Activated T-helper 1 cell treated with Interleukin-2 at 50 U/mL for 16 hours (primary cell): ENCODE measurements around the gene IFNL3.
A peak's percentile ranks its signal among the peaks of the same experiment; 100 is the strongest.
"Not testable (repeated sequence)": the region's sequence is repeated elsewhere in the genome, so short reads cannot be mapped to it uniquely, and the experiment has no call there.

Source experiments
- DNase-seq: peaks from one replicate; pipeline ENCODE4 v3.0.0-alpha.2; 2020; ENCODE audit warnings: low read depth

The IFNL3 gene

GRCh38 chr19:39253374-39254149 is 8.8 kb upstream of the IFNL3 start:
- DNase-seq, result no peak

- DNase-seq, result no peak
These were observed 7.7 kb upstream of the IFNL3 start for GRCh38 chr19:39252458-39252857.

DNA sequence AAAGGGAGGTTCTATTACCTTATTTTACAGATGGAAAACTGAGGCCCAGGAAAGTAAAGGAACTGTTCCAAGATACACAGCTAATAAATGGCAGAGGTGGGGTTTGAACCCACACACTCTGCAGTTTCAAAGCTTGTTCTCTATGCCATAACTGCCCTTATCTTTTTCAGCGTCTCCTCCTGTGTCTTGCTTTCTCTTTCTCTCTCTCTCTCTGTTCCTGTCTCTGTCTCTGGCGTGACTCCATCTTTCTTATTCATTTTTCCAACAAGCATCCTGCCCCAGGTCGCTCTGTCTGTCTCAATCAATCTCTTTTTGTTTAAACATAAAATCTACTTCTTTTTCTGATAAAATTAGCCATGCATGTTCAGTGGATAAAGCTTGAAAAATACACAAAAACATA is 7.0 kb upstream of the IFNL3 start:
- no peak for DNase-seq

DNA sequence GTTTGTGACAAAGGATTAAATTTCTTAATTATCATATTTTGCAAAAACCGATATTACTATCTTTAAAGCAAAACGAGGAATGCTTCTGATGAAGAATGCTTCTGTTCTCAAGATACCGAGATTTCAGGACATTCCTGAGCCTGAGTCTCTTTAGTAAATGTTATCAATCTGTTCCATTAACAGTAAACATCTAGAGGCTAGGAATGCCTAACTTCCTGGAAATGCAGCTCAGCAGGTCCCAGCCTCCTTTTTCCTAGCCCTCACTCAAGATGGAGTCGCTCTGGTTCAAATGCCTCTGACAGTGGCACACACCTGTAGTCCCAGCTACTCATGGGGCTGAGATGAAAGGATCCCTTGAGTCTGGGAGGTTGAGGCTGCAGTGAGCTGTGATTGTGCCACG is 6.3 kb upstream of the IFNL3 start:
- DNase-seq, result no peak

DNA sequence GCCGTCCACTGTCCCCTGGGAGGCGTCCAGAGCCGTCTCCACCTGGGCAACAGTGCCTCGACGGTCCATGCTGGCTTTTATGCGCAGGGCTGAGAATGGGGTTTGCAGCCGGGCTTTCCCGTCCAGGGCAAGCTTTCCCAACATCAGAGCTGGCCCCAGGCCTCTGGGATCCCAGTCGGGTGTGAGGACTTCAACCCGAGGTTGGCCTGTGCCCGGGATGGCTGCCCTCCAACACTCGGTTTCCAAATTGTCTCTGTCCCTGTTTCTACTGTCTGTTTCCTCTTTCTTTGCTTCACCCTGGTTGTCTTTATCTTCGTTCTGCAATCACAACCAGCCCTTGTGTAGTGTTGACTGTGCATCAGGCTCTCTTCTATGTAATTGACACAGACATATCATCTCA is 4.0 kb upstream of the IFNL3 start, which contains the start of gene IFNL4:
Gene IFNL4 (minus strand): TSS at position 51 of the 400 bp plus-strand sequence.
- DNase-seq, result no peak

- no peak for DNase-seq
These were observed 3.2 kb upstream of the IFNL3 start for GRCh38 chr19:39247701-39248664.

GRCh38 chr19:39246951-39247669 is 2.3 kb upstream of the IFNL3 start:
- DNase-seq, result no peak

DNA sequence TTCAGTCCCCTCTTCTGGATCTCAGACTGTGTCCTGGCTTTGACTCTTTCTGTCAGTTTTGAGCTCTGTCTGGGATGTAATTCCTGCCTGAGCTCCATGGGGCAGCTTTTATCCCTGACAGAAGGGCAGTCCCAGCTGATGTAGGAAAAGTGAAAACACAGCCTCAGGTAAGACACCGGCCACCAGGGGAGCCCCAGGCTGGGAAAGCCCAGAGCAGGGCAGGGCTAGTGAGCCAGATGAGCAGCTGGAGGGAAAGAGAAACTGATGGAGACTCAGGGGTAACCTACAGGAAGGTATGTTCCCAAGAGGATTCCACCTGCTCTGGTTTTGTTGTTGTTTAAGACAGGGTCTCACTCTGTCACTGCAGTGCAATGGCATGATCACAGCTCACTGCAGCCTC is 360 bp upstream of the IFNL3 start:
- DNase-seq, result not testable (repeated sequence)

- DNase-seq, result not testable (repeated sequence)
These were observed 1.1 kb downstream of the IFNL3 start for GRCh38 chr19:39243741-39244140.

GRCh38 chr19:39240421-39240820 is 4.4 kb downstream of the IFNL3 start:
- DNase-seq, result no peak

DNA sequence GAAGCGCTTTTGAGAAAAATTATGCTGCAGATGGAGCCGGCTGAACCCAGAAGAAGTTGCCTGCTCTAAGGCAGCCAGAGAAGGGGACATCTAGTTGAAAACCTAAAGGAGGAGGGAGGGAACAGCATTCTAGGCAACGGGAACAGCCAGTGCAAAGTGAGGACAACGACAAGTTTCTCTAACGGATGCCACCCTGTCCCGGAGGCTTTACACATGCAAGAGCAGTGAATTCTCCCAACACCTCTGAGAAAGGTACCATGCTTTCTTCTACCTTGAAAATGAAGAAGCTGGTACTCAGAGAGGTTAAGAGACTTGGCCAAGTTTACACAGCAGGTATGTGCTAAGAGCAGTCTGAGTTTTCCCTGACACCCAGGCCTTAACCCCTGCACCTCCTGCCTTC is 5.9 kb downstream of the IFNL3 start:
- no peak for DNase-seq

DNA sequence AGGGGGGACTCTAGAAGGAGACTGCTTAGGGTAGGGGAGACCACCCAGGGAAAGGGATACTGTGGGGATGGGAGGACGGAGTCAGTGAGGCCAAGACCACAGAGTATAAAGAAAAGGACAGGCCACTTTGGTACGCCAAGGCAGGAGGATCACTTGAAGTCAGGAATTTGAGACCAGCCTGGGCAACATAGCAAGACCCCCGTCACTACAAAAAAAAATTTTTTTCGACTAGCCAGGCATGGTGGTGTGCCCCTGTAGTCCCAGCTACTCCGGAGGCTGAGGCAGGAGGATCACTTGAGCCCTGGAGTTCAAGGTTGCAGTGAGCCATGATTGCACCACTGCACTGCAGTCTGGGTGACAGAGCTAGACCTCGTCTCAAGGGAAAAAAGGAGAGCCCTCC is 6.6 kb downstream of the IFNL3 start:
- DNase-seq, result no peak

GRCh38 chr19:39237200-39238184 is 7.3 kb downstream of the IFNL3 start:
- DNase-seq, result peak; percentile 14

DNA sequence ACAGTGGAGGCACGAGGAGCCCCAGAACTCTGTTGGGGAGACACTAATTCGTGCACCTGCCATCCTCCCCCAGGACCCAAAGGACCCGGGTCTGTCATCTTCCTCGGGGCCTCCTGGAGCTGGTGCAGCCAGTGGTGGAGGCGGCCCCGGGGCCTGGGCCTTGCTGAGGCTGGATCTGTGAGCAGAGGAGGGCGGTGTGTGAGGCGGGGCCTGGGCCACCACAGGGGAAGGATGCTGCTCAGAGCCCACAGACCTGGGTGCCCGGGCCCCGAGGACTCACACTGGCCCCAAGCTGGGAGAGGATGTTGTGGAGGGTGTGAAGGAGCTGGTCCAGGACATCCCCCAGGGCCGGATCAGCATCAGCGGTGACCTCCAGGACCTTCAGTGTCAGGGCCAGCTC is 8.3 kb downstream of the IFNL3 start:
- peak; percentile 24 for DNase-seq

GRCh38 chr19:39232708-39233107 is 12.1 kb downstream of the IFNL3 start:
- DNase-seq, result no peak

DNA sequence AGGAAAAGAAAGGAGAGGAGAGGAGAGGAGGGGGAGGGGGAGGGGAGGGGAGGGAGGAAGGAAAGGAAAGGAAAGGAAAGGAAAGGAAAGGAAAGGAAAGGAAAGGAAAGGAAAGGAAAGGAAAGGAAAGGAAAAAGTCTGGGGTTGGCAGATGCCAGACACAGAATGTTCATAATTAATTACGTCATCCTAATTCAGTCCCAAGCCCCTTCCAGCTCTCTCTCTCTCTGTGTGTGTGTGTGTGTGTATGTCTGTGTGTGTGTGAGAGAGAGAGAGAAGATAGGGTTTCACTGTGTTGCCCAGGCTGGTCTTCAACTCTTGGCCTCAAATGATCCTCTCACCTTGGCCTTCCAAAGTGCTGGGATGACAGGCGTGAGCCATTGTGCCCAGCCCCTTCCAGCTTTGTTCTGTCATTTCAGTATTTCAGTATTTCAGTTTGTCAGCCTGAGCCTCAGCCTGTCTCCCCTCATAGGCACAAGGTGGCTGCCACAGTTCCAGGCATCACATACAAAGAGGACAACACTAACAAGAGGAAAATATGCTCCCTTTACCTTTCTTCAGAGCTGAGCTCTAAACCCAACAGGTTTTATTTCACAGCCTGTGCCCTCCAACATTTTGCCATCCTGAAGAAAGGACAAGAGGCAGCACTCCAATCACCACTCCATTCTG is 14.6 kb downstream of the IFNL3 start:
- no peak for DNase-seq

GRCh38 chr19:39224910-39225309 is 19.9 kb downstream of the IFNL3 start:
- DNase-seq, result no peak

DNA sequence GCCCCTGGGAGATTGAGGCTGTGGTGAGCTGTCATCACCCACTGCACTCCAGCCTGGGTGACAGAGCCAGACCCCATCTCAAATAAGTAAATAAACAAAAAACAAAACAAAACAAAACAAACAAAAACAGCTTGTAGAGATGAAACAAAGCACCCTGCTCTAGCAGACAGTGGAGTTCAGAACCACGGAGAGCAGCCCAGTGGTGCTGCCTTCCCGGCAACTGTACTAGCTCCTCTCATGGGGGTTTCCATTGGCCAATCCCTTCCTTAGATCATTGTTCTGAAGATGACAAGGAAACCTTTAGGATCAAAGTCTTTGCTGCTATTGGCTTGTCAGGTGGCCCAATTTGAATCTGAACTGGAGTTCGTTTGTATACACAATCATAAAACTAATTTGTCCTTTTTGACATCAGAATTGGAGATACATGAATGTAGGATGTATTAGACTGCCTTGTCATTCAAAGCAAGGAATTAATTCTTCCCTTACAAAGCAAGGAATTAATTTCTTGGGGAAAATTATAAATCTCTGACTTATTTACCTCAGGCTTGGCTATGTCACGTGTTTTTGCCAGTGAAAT is 21.0 kb downstream of the IFNL3 start:
- no peak for DNase-seq

DNA sequence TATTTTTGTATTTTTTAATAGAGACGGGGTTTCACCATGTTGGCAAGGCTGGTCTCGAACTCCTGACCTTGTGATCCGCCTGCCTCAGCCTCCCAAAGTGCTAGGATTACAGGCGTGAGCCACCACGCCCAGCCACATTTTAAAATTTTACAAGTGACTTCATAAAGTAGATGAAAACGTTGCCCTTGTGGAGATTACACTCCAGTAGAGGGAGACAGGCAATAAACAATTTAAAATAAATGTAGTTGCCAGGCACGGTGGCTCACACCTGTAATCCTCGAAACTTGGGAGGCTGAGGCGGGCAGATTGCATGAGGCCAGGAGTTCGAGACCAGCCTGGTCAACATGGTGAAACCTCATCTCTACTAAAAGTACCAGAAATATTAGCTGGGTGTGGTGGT is 25.7 kb downstream of the IFNL3 start:
- not testable (repeated sequence) for DNase-seq
